Fibroblast of the aortic adventitia (primary cell): ENCODE results near the gene GSTO1. TPM values are rescaled to one million over a fixed set of nuclear protein-coding genes. Genes with fewer than 3 reads are reported as not detected.
A peak's percentile ranks its signal among the peaks of the same experiment; 100 is the strongest.

Source experiments
- DNase-seq: peaks from one replicate; pipeline ENCODE4 v3.0.0-alpha.2; 2010; ENCODE audit warnings: low read depth
- H3K4me3 ChIP-seq: 2 replicates; pipeline ENCODE4 v1.5.1; 2011; ENCODE audit warnings: low read depth, mild to moderate bottlenecking, control low read depth, low read length, moderate library complexity
- total RNA-seq: library from RNA; depleted of rRNA; stranded (reverse); fragments of >200 nt; gene quantifications from 2 replicates; pipeline ENCODE4 v1.2.3, GENCODE V29; 2012; ENCODE audit warnings: low replicate concordance
- TF ChIP-seq, protein P1 (sequence below): IDR thresholded peaks from 2 replicates; pipeline ENCODE4 v1.5.1; 2011; ENCODE audit warnings: mild to moderate bottlenecking, low read length, control low read depth, inconsistent platforms; ENCODE audit not compliant: insufficient read depth

The GSTO1 gene
- total RNA-seq = 175 and 260 TPM in 2 replicates

DNA sequence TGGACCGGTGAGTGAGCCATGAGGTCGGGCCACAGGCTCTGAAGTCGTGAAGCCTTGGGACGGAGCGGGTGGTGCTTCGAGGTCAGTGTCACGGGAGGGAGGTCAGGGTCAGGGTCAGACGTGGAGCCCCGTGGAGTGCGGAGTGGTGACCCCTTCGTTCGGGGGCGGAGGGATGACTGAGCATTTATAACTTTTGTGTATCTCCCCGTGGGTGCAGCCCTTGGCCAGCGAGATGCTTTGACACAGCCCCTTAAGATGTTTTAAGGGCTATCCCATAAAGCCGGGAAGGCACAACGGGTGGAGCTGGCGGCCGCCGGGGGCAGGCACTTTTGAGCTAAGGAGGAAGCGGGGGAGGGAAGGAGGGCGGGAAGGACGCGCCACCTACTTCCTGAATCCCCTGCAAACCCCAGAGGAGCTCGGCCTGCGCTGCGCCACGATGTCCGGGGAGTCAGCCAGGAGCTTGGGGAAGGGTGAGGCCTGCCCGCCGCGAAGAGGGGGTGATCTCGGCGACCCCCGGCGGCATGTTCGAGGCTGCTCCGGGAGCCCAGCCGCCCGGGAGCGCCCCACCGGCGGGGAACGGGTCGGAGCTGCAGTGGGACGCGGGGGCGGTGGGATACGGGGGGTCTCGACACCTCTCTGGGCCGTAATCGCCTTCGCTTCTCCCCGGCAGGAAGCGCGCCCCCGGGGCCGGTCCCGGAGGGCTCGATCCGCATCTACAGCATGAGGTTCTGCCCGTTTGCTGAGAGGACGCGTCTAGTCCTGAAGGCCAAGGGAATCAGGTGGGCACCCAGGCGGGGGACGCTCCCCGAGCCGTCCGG lies at the start of gene GSTO1:
GSTO1 (plus strand) TSS at position 400 of the 818 bp plus-strand sequence; CDS start at position 437, 37 bp downstream.
- TF ChIP-seq, protein P1, sequence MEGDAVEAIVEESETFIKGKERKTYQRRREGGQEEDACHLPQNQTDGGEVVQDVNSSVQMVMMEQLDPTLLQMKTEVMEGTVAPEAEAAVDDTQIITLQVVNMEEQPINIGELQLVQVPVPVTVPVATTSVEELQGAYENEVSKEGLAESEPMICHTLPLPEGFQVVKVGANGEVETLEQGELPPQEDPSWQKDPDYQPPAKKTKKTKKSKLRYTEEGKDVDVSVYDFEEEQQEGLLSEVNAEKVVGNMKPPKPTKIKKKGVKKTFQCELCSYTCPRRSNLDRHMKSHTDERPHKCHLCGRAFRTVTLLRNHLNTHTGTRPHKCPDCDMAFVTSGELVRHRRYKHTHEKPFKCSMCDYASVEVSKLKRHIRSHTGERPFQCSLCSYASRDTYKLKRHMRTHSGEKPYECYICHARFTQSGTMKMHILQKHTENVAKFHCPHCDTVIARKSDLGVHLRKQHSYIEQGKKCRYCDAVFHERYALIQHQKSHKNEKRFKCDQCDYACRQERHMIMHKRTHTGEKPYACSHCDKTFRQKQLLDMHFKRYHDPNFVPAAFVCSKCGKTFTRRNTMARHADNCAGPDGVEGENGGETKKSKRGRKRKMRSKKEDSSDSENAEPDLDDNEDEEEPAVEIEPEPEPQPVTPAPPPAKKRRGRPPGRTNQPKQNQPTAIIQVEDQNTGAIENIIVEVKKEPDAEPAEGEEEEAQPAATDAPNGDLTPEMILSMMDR = peak; percentile 17
- peak; percentile 72 for DNase-seq

DNA sequence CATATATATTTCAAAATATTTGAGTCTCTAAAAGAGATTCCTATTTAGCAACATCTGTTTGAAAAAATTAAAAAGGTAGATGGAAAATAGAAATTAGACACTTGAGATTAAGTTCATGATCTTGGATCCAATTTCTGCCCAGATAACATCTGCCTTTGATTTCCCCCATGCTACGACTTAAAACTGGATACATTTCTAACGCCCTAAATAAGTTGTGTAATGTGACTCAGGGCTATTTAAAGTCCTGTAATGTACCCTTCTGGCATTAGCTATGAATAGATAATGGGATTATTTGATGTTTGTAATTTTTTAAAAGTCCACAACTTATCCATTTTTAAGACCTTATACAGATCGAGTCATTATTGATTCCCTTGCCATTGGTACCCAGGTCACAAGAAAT lies 46.0 kb upstream of the GSTO1 start:
- DNase-seq = peak; percentile 5
- TF ChIP-seq, protein P1 = no peak
- no peak overlapping the region for H3K4me3 ChIP-seq

More for the DNA sequence above, at the start of gene GSTO1:
- peak within 1 kb of the TSS; percentile 84 for H3K4me3 ChIP-seq

DNA sequence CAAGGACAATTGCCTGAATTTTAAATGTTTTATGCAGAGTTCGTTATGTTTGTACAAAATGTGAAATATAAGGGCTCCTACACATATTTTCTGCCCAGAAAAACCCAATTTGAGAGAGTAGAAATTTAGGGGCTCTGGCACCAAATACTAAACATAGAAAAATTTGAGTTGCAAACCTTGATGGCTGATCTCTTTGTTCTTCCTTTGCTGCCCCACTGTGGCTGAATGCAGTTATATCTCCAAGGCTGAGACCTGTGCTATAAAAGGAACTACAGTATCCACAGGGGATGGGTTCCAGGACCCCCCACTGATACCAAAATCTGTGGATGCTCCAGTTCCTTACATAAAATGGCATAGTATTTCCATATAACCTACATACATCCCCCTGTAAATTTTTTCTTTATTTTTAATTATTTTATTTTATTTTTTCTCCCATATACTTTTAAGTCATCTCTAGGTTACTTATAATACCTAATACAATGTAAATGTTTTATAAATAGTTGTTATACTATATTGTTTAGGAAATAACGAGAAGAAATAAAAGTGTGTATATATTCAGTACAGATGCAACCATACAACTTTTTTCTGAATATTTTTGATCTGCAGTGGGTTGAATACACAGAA lies 45.0 kb upstream of the GSTO1 start:
- H3K4me3 ChIP-seq = no peak overlapping the region
- TF ChIP-seq, protein P1 = peak; percentile 73
- DNase-seq = peak; percentile 60

DNA sequence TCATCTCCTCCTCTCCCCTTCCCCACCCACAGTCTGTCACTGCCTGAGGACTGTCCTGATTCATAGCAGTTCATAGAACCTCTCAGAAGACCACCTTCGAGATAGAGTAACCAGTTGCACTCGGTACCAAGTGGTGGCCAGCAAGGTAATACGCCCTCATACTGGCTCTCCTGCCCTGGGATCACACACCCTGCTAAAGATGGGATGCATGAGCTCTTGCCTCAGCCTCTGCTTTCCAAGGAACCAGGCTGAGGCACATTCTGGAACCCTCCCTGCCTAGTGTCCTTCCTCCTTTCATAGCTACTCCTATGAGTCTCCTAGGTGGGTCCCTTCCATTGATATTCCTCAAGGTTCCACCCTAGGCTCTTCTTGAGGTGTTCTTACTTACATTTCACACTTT lies 38.1 kb upstream of the GSTO1 start:
- no peak for DNase-seq
- TF ChIP-seq, protein P1 = no peak
- H3K4me3 ChIP-seq = no peak overlapping the region

DNA sequence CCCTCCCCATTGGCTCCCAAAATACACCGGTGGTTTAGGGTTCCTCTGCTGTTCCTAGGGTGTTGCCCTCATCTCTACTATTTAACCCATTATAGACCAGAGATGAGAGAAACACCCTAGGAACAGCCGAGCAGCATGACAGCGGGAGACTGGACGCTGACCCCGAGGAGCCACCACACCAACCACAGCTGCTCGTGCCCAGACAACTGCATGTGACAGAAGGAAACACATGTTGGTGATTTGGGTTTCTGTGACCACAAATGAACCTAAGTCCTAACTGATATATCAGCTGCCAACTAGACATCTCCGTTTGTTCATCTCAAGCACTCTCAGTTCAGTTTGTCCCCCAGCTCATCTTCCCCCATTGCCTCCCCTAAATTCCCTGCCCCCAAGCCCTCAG lies 35.9 kb upstream of the GSTO1 start:
- H3K4me3 ChIP-seq = no peak overlapping the region
- DNase-seq = no peak
- TF ChIP-seq, protein P1 = no peak

DNA sequence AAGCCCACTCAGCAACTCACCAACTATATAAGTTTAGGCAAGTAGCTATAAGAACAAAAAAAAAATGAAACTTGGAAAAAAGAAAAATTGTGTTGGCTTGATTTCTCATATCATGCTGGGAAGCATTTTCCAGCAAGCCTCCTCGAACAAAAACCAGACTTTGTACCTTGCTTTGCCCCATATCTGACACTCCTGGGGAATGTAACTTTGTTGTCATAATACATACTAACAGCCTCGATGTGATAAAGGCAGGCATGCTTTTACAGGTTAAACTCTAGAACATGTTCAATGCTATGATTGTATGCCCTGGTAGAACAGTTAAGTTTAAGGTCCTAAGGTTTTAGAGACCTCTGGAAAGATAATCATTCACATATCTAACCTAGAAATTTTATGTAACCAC lies 34.2 kb upstream of the GSTO1 start:
- no peak for DNase-seq
- no peak overlapping the region for H3K4me3 ChIP-seq
- TF ChIP-seq, protein P1 = no peak
